HepG2 (cell line): Measurements from ENCODE around the gene UCN. TPM values are rescaled to one million over a fixed set of nuclear protein-coding genes. Genes with fewer than 3 reads are reported as not detected.

Experiments used
- ARID2 ChIP-seq: sonication (generic); formaldehyde crosslinking; IDR thresholded peaks from 2 replicates; pipeline ENCODE4 v1.8.1; 2022; ENCODE audit warnings: mild to moderate bottlenecking, missing genetic modification reagents, borderline replicate concordance
- CEBPG ChIP-seq: IDR thresholded peaks from 2 replicates; pipeline ENCODE4 v1.6.1; 2016
- FOSL2 ChIP-seq: sonication (generic); formaldehyde crosslinking; IDR thresholded peaks from 2 replicates; pipeline ENCODE4 v1.4.0; 2020; ENCODE audit warnings: missing genetic modification reagents
- GABPA ChIP-seq, 2 experiments: IDR thresholded peaks; 2 replicates each; pipeline ENCODE4 v1.6.1; 2011 to 2016; ENCODE audit warnings: low read depth in 2 of 2, low read length in 1 of 2, missing biosample characterization in 1 of 2, missing genetic modification characterization in 1 of 2
- PTBP1 ChIP-seq: fragments of 200-400 bp; formaldehyde crosslinking; IDR thresholded peaks from 2 replicates; pipeline ENCODE4 v1.6.1; 2018; ENCODE audit warnings: low read length, low read depth; ENCODE audit not compliant: poor library complexity, severe bottlenecking
- SALL1 ChIP-seq: sonication (generic); formaldehyde crosslinking; IDR thresholded peaks from 2 replicates; pipeline ENCODE4 v1.8.0; 2022; ENCODE audit warnings: mild to moderate bottlenecking, missing genetic modification reagents
- ZBTB21 ChIP-seq: sonication (generic); formaldehyde crosslinking; IDR thresholded peaks from 2 replicates; pipeline ENCODE4 v1.4.0; 2020; ENCODE audit warnings: missing genetic modification reagents
- ZNF24 ChIP-seq: fragments of 450-650 bp; IDR thresholded peaks from 2 replicates; pipeline ENCODE4 v1.6.1; 2017; ENCODE audit warnings: antibody characterized with exemption, mild to moderate bottlenecking
- ZNF644 ChIP-seq: IDR thresholded peaks from 2 replicates; pipeline ENCODE4 v1.6.1; 2016; ENCODE audit warnings: low read depth
- ZNF672 ChIP-seq: sonication (generic); formaldehyde crosslinking; IDR thresholded peaks from 2 replicates; pipeline ENCODE4 v1.8.1; 2022; ENCODE audit warnings: missing genetic modification reagents
- polyA plus RNA-seq, 8 experiments: library from polyadenylated mRNA; depleted of rRNA in 3 of 8; stranded (reverse) in 7 of 8; unstranded in 1 of 8; fragments of >200 nt; fragmentation: Illumina TruSeq in 4 of 8; extraction: Trizol in 4 of 8; gene quantifications; 2 replicates each; pipeline versions ENCODE4 v1.2.1 to v1.2.3, GENCODE V29; 2011 to 2016; ENCODE audit warnings: low read depth in 4 of 8, missing spikeins in 1 of 8, mixed read lengths in 1 of 8; ENCODE audit not compliant: insufficient read depth in 1 of 8
- total RNA-seq, 5 experiments: library from RNA; depleted of rRNA; stranded (reverse); fragments of >200 nt; fragmentation: Illumina TruSeq; extraction: Trizol; gene quantifications; 2 replicates each; pipeline ENCODE4 v1.2.3, GENCODE V29; 2016; ENCODE audit warnings: low read depth in 1 of 5
- TF ChIP-seq, protein P1 (sequence below): sonication (generic); formaldehyde crosslinking; IDR thresholded peaks from 2 replicates; pipeline ENCODE4 v1.4.0; 2020; ENCODE audit warnings: missing genetic modification reagents
- TF ChIP-seq, protein P2 (sequence below): sonication (generic); formaldehyde crosslinking; IDR thresholded peaks from 2 replicates; pipeline ENCODE4 v1.4.0; 2020; ENCODE audit warnings: missing genetic modification reagents, mild to moderate bottlenecking, borderline replicate concordance
- TF ChIP-seq, protein P3 (sequence below): sonication (generic); formaldehyde crosslinking; IDR thresholded peaks from 2 replicates; pipeline ENCODE4 v1.5.1; 2020; ENCODE audit warnings: missing genetic modification reagents, mild to moderate bottlenecking, borderline replicate concordance
- TF ChIP-seq, protein P4 (sequence below): sonication (generic); formaldehyde crosslinking; IDR thresholded peaks from 2 replicates; pipeline ENCODE4 v1.5.1; 2020; ENCODE audit warnings: mild to moderate bottlenecking, missing genetic modification reagents, moderate library complexity
- TF ChIP-seq, protein P5 (sequence below): sonication (generic); formaldehyde crosslinking; IDR thresholded peaks from 2 replicates; pipeline ENCODE4 v1.8.1; 2023; ENCODE audit warnings: mild to moderate bottlenecking, missing genetic modification reagents
- TF ChIP-seq, protein P6 (sequence below): sonication (generic); formaldehyde crosslinking; IDR thresholded peaks from 2 replicates; pipeline ENCODE4 v1.5.0; 2020; ENCODE audit warnings: mild to moderate bottlenecking, missing genetic modification reagents, moderate library complexity

The UCN gene
- total and polyA plus RNA-seq, 2 of the 13 experiments (the other 11 are each of a cell fraction or from before 2014, with no cell fraction given) = 1.2 to 2.3 TPM

DNA sequence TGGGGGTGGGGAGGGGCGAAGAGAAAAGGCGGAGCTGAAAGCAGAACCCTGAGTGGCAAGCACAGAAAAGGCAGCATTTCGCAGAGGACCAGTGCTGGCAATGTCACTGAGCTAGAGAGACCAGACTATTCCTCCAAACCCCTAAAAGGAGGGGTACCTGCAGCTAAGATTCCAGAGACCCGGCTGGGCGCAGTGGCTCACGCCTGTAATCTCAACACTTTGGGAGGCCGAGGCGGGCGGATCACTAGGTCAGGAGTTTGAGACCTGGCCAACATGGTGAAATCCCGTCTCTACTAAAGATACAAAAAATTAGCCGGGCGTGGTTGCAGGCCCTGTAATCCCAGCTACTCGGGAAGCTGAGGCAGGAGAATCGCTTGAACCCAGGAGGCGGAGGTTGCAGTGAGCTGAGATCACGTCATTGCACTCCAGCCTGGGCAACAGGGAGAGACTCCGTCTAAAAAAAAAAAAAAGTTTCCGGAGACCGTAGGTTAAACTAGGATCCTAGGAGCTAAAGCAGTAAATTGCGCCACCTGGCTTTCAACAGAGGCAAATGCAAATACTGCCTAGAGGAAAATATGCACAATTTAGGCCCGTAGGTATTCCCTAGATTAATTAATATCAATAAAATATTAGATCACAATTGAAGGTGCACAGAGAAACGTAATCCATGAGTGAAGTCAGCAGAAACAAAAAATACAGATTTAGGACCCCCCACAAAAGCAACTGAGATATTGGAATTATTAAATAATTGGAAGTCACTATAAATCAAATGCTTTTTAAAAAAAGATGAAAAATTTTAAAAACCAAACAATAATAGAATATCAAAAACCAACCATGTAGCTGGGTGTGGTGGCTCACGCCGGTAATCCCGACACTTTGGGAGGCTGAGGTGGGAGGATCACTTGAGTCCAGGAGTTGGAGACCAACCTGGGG lies 4.9 kb downstream of the UCN start (continued):
- TF ChIP-seq, protein P1, sequence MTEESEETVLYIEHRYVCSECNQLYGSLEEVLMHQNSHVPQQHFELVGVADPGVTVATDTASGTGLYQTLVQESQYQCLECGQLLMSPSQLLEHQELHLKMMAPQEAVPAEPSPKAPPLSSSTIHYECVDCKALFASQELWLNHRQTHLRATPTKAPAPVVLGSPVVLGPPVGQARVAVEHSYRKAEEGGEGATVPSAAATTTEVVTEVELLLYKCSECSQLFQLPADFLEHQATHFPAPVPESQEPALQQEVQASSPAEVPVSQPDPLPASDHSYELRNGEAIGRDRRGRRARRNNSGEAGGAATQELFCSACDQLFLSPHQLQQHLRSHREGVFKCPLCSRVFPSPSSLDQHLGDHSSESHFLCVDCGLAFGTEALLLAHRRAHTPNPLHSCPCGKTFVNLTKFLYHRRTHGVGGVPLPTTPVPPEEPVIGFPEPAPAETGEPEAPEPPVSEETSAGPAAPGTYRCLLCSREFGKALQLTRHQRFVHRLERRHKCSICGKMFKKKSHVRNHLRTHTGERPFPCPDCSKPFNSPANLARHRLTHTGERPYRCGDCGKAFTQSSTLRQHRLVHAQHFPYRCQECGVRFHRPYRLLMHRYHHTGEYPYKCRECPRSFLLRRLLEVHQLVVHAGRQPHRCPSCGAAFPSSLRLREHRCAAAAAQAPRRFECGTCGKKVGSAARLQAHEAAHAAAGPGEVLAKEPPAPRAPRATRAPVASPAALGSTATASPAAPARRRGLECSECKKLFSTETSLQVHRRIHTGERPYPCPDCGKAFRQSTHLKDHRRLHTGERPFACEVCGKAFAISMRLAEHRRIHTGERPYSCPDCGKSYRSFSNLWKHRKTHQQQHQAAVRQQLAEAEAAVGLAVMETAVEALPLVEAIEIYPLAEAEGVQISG = peak; percentile 58
- TF ChIP-seq ZBTB21 (CRISPR knock-in tag) (no peak), ZNF24 (0 out of 2 replicates have a peak, but pooled peaks have one; percentile 30), FOSL2 (CRISPR knock-in tag) (no peak; the same call in 1 of the 2 replicates), CEBPG (CRISPR knock-in tag) (peak; percentile 37; the same call in 1 of the 2 replicates), ZNF644 (CRISPR knock-in tag) (no peak), ZNF672 (CRISPR knock-in tag) (no peak), GABPA (IDR thresholded peaks at IDR 0.05; ENCODE audit: low read depth, low read length) (no peak), GABPA (CRISPR knock-in tag; IDR thresholded peaks at IDR 0.05; ENCODE audit: low read depth) (peak; percentile 69), SALL1 (CRISPR knock-in tag) (no peak), ARID2 (no peak), PTBP1 (no peak)
- TF ChIP-seq, protein P2, sequence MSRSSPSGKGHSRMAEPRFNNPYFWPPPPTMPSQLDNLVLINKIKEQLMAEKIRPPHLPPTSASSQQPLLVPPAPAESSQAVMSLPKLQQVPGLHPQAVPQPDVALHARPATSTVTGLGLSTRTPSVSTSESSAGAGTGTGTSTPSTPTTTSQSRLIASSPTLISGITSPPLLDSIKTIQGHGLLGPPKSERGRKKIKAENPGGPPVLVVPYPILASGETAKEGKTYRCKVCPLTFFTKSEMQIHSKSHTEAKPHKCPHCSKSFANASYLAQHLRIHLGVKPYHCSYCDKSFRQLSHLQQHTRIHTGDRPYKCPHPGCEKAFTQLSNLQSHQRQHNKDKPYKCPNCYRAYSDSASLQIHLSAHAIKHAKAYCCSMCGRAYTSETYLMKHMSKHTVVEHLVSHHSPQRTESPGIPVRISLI = peak; percentile 99
- TF ChIP-seq, protein P3, sequence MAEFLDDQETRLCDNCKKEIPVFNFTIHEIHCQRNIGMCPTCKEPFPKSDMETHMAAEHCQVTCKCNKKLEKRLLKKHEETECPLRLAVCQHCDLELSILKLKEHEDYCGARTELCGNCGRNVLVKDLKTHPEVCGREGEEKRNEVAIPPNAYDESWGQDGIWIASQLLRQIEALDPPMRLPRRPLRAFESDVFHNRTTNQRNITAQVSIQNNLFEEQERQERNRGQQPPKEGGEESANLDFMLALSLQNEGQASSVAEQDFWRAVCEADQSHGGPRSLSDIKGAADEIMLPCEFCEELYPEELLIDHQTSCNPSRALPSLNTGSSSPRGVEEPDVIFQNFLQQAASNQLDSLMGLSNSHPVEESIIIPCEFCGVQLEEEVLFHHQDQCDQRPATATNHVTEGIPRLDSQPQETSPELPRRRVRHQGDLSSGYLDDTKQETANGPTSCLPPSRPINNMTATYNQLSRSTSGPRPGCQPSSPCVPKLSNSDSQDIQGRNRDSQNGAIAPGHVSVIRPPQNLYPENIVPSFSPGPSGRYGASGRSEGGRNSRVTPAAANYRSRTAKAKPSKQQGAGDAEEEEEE = 0 out of 2 replicates have a peak, but pooled peaks have one; percentile 25
- TF ChIP-seq, protein P4, sequence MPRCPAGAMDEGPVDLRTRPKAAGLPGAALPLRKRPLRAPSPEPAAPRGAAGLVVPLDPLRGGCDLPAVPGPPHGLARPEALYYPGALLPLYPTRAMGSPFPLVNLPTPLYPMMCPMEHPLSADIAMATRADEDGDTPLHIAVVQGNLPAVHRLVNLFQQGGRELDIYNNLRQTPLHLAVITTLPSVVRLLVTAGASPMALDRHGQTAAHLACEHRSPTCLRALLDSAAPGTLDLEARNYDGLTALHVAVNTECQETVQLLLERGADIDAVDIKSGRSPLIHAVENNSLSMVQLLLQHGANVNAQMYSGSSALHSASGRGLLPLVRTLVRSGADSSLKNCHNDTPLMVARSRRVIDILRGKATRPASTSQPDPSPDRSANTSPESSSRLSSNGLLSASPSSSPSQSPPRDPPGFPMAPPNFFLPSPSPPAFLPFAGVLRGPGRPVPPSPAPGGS (CRISPR knock-in tag) = no peak
- TF ChIP-seq, protein P5, sequence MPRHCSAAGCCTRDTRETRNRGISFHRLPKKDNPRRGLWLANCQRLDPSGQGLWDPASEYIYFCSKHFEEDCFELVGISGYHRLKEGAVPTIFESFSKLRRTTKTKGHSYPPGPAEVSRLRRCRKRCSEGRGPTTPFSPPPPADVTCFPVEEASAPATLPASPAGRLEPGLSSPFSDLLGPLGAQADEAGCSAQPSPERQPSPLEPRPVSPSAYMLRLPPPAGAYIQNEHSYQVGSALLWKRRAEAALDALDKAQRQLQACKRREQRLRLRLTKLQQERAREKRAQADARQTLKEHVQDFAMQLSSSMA = 0 out of 2 replicates have a peak, but pooled peaks have one; percentile 19
- TF ChIP-seq, protein P6, sequence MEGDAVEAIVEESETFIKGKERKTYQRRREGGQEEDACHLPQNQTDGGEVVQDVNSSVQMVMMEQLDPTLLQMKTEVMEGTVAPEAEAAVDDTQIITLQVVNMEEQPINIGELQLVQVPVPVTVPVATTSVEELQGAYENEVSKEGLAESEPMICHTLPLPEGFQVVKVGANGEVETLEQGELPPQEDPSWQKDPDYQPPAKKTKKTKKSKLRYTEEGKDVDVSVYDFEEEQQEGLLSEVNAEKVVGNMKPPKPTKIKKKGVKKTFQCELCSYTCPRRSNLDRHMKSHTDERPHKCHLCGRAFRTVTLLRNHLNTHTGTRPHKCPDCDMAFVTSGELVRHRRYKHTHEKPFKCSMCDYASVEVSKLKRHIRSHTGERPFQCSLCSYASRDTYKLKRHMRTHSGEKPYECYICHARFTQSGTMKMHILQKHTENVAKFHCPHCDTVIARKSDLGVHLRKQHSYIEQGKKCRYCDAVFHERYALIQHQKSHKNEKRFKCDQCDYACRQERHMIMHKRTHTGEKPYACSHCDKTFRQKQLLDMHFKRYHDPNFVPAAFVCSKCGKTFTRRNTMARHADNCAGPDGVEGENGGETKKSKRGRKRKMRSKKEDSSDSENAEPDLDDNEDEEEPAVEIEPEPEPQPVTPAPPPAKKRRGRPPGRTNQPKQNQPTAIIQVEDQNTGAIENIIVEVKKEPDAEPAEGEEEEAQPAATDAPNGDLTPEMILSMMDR = peak; percentile 88
